ENCODE results near the gene C9orf40. TPM values are rescaled to one million over a fixed set of nuclear protein-coding genes. Genes with fewer than 3 reads are reported as not detected.

C9orf40 gene
- total RNA-seq, 1 experiment from 2014 or later, result 3.4 TPM

DNA sequence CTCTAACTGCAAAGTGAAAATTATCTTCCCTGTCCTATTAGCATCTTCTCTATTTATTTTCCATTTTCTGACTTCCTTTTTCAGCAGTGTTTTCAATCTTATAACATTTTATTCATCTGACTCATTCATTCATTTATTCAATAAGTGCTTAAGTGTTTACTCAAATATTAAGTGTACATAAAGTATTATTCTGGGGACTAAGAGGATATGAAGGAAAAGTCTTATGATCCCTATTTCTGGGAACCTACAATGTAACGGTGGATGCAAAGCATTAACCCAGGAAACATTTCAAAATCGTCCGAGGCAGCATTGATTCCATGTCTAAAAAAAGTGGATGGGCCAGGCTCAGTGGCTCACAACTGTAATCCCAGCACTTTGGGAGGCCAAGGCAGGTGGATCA, 45.6 kb downstream of the C9orf40 start:
- BruUV-seq (replicated peaks), result no TSS peak
- Mint-ChIP-seq H3K36me3 (ENCODE audit: insufficient read depth, unreplicated experiment) (no peaks in the 10 kb centered on the region), H3K27ac (ENCODE audit: unreplicated experiment) (no peak overlapping the region), H3K27me3 (ENCODE audit: unreplicated experiment) (no peaks in the 10 kb centered on the region), H3K4me3 (ENCODE audit: low read depth, unreplicated experiment) (no peak overlapping the region), H3K4me1 (ENCODE audit: low read depth, unreplicated experiment) (no peaks in the 10 kb centered on the region), H3K9me3 (ENCODE audit: low read depth, unreplicated experiment) (no peaks in the 10 kb centered on the region)
- no peak for DNase-seq
- intact Hi-C loops (cut with micrococcal nuclease; ENCODE audit: unreplicated experiment), result no loop called here
- TF ChIP-seq, protein P1, sequence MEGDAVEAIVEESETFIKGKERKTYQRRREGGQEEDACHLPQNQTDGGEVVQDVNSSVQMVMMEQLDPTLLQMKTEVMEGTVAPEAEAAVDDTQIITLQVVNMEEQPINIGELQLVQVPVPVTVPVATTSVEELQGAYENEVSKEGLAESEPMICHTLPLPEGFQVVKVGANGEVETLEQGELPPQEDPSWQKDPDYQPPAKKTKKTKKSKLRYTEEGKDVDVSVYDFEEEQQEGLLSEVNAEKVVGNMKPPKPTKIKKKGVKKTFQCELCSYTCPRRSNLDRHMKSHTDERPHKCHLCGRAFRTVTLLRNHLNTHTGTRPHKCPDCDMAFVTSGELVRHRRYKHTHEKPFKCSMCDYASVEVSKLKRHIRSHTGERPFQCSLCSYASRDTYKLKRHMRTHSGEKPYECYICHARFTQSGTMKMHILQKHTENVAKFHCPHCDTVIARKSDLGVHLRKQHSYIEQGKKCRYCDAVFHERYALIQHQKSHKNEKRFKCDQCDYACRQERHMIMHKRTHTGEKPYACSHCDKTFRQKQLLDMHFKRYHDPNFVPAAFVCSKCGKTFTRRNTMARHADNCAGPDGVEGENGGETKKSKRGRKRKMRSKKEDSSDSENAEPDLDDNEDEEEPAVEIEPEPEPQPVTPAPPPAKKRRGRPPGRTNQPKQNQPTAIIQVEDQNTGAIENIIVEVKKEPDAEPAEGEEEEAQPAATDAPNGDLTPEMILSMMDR (IDR thresholded peaks at IDR 0.05; ENCODE audit: unreplicated experiment), result no peak
- CTCF ChIA-PET, result no interaction called here

DNA sequence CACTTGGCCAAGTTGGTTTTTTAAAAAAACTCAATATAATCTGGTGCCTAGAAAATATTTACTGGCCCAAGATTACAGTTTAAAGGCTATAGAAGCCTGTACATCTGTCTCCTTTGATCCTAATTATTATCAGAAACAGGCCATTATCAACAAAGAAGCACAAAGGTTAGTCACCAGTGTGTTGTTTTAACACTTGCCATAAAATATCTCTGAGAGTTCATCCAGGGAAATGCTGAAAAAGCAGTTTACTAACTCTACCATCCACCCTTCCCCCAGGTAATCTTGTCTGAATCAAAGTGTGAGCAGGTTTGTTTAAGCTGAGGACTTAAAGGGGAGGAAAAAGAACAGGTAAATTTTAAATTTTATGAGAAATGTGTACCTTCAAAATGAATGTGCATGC, 51.7 kb downstream of the C9orf40 start:
- Mint-ChIP-seq H3K9me3 (ENCODE audit: low read depth, unreplicated experiment) (no peaks in the 10 kb centered on the region), H3K27ac (ENCODE audit: unreplicated experiment) (no peak overlapping the region), H3K4me3 (ENCODE audit: low read depth, unreplicated experiment) (no peak overlapping the region), H3K27me3 (ENCODE audit: unreplicated experiment) (no peaks in the 10 kb centered on the region), H3K4me1 (ENCODE audit: low read depth, unreplicated experiment) (no peaks in the 10 kb centered on the region), H3K36me3 (ENCODE audit: insufficient read depth, unreplicated experiment) (no peaks in the 10 kb centered on the region)
- intact Hi-C loops (cut with micrococcal nuclease; ENCODE audit: unreplicated experiment), result no loop called here
- DNase-seq, result no peak
- TF ChIP-seq, protein P1 (IDR thresholded peaks at IDR 0.05; ENCODE audit: unreplicated experiment), result no peak
- BruUV-seq (replicated peaks), result no TSS peak
- CTCF ChIA-PET, result no interaction called here

Other genes starting within 250 kb of the C9orf40 start
- not detected in 2 replicates for gene TRPM6, start 65.0 kb downstream of the C9orf40 start, total RNA-seq (2022)
- 15.5 and 20.3 TPM in 2 replicates for gene CARNMT1, start 75.4 kb upstream of the C9orf40 start, total RNA-seq (2022)
- gene NMRK1, start 135.2 kb upstream of the C9orf40 start, total RNA-seq (2022), result 12.4 and 12.9 TPM in 2 replicates
- 27.0 and 29.7 TPM in 2 replicates for gene OSTF1, start 135.6 kb upstream of the C9orf40 start, total RNA-seq (2022)